Mucosa of descending colon (tissue), 3 donors: ENCODE data around the gene ZNF627. TPM values are rescaled to one million over a fixed set of nuclear protein-coding genes. Genes with fewer than 3 reads are reported as not detected.

Experiments
- ATAC-seq: fragments of 200-7000 bp; cut with Tn5 transposase; one replicate; pipeline ENCODE4 v1.9.1; 2020; ENCODE audit warnings: mild to moderate bottlenecking, moderate library complexity
- DNase-seq, 3 donors: peaks; one replicate each; pipeline ENCODE4 v3.0.0-alpha.2; 2020
- H3K36me3 ChIP-seq: fragments of 200-600 bp; one replicate; pipeline ENCODE4 v1.8.0; 2021; ENCODE audit warnings: low read depth, mild to moderate bottlenecking
- H3K4me1 ChIP-seq: fragments of 200-600 bp; one replicate; pipeline ENCODE4 v1.8.0; 2021; ENCODE audit warnings: low read depth, mild to moderate bottlenecking
- H3K4me3 ChIP-seq: fragments of 200-600 bp; one replicate; pipeline ENCODE4 v1.8.0; 2021; ENCODE audit warnings: mild to moderate bottlenecking
- H3K9me3 ChIP-seq: fragments of 200-600 bp; one replicate; pipeline ENCODE4 v1.8.0; 2021; ENCODE audit warnings: mild to moderate bottlenecking
- CTCF ChIP-seq: fragments of 200-600 bp; IDR thresholded peaks from one replicate; pipeline ENCODE4 v1.8.0; 2022; ENCODE audit warnings: antibody characterized with exemption, mild to moderate bottlenecking
- intact Hi-C, 2 donors: fragments of 100-400 bp; cut with DNase I in 1 of 2; cut with micrococcal nuclease in 1 of 2; formaldehyde crosslinking; loops; one replicate each; pipeline versions ENCODE4 v1.11.0 to v1.11.1; 2022; cut with DNase I, micrococcal nuclease
- total RNA-seq, 3 donors: library from RNA; stranded (reverse); fragmentation: NEBNext Ultra II Directional in 2 of 3; extraction: Animal tissue kit (Norgen Biotek cat#: 25700) in 2 of 3; gene quantifications; one replicate each; pipeline versions ENCODE4 v1.2.1 to v1.2.4, GENCODE V29; 2021 to 2023
- donor health status: DM: no; HTN: no; CAD: no; lungs with moderate emphysema.
- donor health status: DM: no; HTN: no; CAD: no.
- donor health status: DM: no; HTN: yes; CAD: no.

Gene ZNF627
- total RNA-seq, 3 donors from 2014 or later = 8.7 to 10.9 (median 10.5) TPM

GRCh38 chr19:11656535-11656934 lies 59.3 kb downstream of the ZNF627 start:
- ATAC-seq (no peak), DNase-seq (no peak)

GRCh38 chr19:11657307-11657706 lies 60.0 kb downstream of the ZNF627 start:
- DNase-seq = peak in 1 of 3 donors; percentile 45
- peak; percentile 9 for ATAC-seq
- Histone ChIP-seq H3K4me3 (no peak overlapping the region), H3K36me3 (no peaks in the 10 kb centered on the region), H3K9me3 (peaks cover 13% of the 10 kb centered on the region), H3K4me1 (no peaks in the 10 kb centered on the region)
- intact Hi-C loops = no loop called here
- TF ChIP-seq CTCF = no peak

More at GRCh38 chr19:11656535-11656934, 59.3 kb downstream of the ZNF627 start:
- no peaks in the 10 kb centered on the region for H3K36me3 ChIP-seq
- intact Hi-C loops = no loop called here
- H3K4me3 ChIP-seq = no peak overlapping the region
- H3K4me1 ChIP-seq = no peaks in the 10 kb centered on the region
- no peak for TF ChIP-seq CTCF
- H3K9me3 ChIP-seq = peaks cover 21% of the 10 kb centered on the region

GRCh38 chr19:11658970-11659369 lies 61.7 kb downstream of the ZNF627 start:
- peak; percentile 91 for ATAC-seq
- no peak for TF ChIP-seq CTCF
- Histone ChIP-seq H3K9me3 (no peaks in the 10 kb centered on the region), H3K36me3 (no peaks in the 10 kb centered on the region), H3K4me1 (no peaks in the 10 kb centered on the region), H3K4me3 (no peak overlapping the region)
- intact Hi-C loops = no loop called here
- DNase-seq = peak in 1 of 3 donors; percentile 53

- intact Hi-C loops = no loop called here
- no peak overlapping the region for H3K4me3 ChIP-seq
- no peaks in the 10 kb centered on the region for H3K9me3 ChIP-seq
- ATAC-seq = peak; percentile 31
- no peak for DNase-seq
- TF ChIP-seq CTCF = no peak
- no peaks in the 10 kb centered on the region for H3K36me3 ChIP-seq
- no peaks in the 10 kb centered on the region for H3K4me1 ChIP-seq
These were observed 62.3 kb downstream of the ZNF627 start for GRCh38 chr19:11659612-11660011.

GRCh38 chr19:11662278-11662677 lies 65.0 kb downstream of the ZNF627 start:
- TF ChIP-seq CTCF = no peak

GRCh38 chr19:11663181-11663591 lies 65.9 kb downstream of the ZNF627 start:
- H3K9me3 ChIP-seq = no peaks in the 10 kb centered on the region
- ATAC-seq (no peak), DNase-seq (no peak)
- H3K4me1 ChIP-seq = no peaks in the 10 kb centered on the region
- H3K36me3 ChIP-seq = no peaks in the 10 kb centered on the region
- no peak for TF ChIP-seq CTCF
- no peak overlapping the region for H3K4me3 ChIP-seq
- intact Hi-C loops = no loop called here

More at GRCh38 chr19:11662278-11662677, 65.0 kb downstream of the ZNF627 start:
- ATAC-seq = no peak
- intact Hi-C loops = no loop called here
- Histone ChIP-seq H3K9me3 (no peaks in the 10 kb centered on the region), H3K4me1 (no peaks in the 10 kb centered on the region), H3K36me3 (no peaks in the 10 kb centered on the region), H3K4me3 (no peak overlapping the region)
- no peak for DNase-seq
